Ishikawa (cell line): ENCODE results near the gene CTNNA1.

Experiments used
- CEBPB ChIP-seq: IDR thresholded peaks from 2 replicates; pipeline ENCODE4 v1.6.1; 2012
- CREB1 ChIP-seq: IDR thresholded peaks from 2 replicates; pipeline ENCODE4 v1.6.1; 2012; ENCODE audit warnings: low read depth
- EGR1 ChIP-seq: IDR thresholded peaks from 2 replicates; pipeline ENCODE4 v1.6.1; 2012
- EP300 ChIP-seq: IDR thresholded peaks from 2 replicates; pipeline ENCODE4 v1.6.1; 2012; ENCODE audit warnings: borderline replicate concordance
- FOXM1 ChIP-seq: IDR thresholded peaks from 2 replicates; pipeline ENCODE4 v1.6.1; 2012; ENCODE audit warnings: low read depth, borderline replicate concordance
- MAX ChIP-seq: IDR thresholded peaks from 2 replicates; pipeline ENCODE4 v1.6.1; 2012
- NFIC ChIP-seq: IDR thresholded peaks from 2 replicates; pipeline ENCODE4 v1.6.1; 2012
- RAD21 ChIP-seq: IDR thresholded peaks from 2 replicates; pipeline ENCODE4 v1.6.1; 2012; ENCODE audit warnings: low read depth
- REST ChIP-seq: IDR thresholded peaks from 2 replicates; pipeline ENCODE4 v1.6.1; 2012; ENCODE audit warnings: low read depth, mild to moderate bottlenecking
- TAF1 ChIP-seq: IDR thresholded peaks from 2 replicates; pipeline ENCODE4 v1.6.1; 2012; ENCODE audit warnings: low read depth, mild to moderate bottlenecking
- TCF12 ChIP-seq: IDR thresholded peaks from 2 replicates; pipeline ENCODE4 v1.6.1; 2012; ENCODE audit warnings: low read depth
- TEAD4 ChIP-seq: IDR thresholded peaks from 2 replicates; pipeline ENCODE4 v1.6.1; 2012
- USF1 ChIP-seq: IDR thresholded peaks from 2 replicates; pipeline ENCODE4 v1.6.1; 2012
- YY1 ChIP-seq: IDR thresholded peaks from 2 replicates; pipeline ENCODE4 v1.6.1; 2012; ENCODE audit warnings: low read depth
- ZBTB7A ChIP-seq: IDR thresholded peaks from 2 replicates; pipeline ENCODE4 v1.6.1; 2012; ENCODE audit warnings: low read depth

The CTNNA1 gene

GRCh38 chr5:138911441-138911840, 158.2 kb downstream of the CTNNA1 start:
- TF ChIP-seq EP300 (no peak), TAF1 (no peak), CREB1 (no peak), YY1 (no peak), CEBPB (no peak), RAD21 (no peak), ZBTB7A (no peak), FOXM1 (no peak), REST (no peak), MAX (no peak), TEAD4 (no peak), USF1 (no peak), TCF12 (no peak), EGR1 (no peak), NFIC (no peak)

GRCh38 chr5:138912093-138912492, 158.9 kb downstream of the CTNNA1 start:
- TF ChIP-seq FOXM1 (no peak), TAF1 (no peak), MAX (no peak), YY1 (no peak), CREB1 (no peak), NFIC (no peak), TEAD4 (no peak), TCF12 (no peak), REST (no peak), RAD21 (no peak), EGR1 (no peak)

GRCh38 chr5:138913773-138914172, 160.5 kb downstream of the CTNNA1 start:
- TF ChIP-seq CEBPB (no peak), REST (no peak), NFIC (no peak), MAX (no peak), TAF1 (no peak), ZBTB7A (no peak), EP300 (no peak), TCF12 (no peak), USF1 (no peak), YY1 (no peak), CREB1 (no peak)

GRCh38 chr5:138914338-138914737, 161.1 kb downstream of the CTNNA1 start:
- TF ChIP-seq CEBPB (no peak), EP300 (no peak), YY1 (no peak)

GRCh38 chr5:138918686-138919085, 165.5 kb downstream of the CTNNA1 start:
- no peak for TF ChIP-seq EGR1
- TF ChIP-seq MAX: no peak
- TF ChIP-seq TAF1: no peak
- TF ChIP-seq TCF12: no peak
- no peak for TF ChIP-seq NFIC
- TF ChIP-seq CEBPB: no peak
- no peak for TF ChIP-seq USF1
- TF ChIP-seq REST: no peak
- no peak for TF ChIP-seq RAD21
